Middle frontal gyrus (tissue), 1 donor: Measurements from ENCODE around the gene TAS2R40.

Source experiments
- DNase-seq: peaks from one replicate; pipeline ENCODE4 v3.0.0-alpha.2; 2015; ENCODE audit warnings: low spot score; ENCODE audit errors: extremely low spot score

Gene TAS2R40

DNA sequence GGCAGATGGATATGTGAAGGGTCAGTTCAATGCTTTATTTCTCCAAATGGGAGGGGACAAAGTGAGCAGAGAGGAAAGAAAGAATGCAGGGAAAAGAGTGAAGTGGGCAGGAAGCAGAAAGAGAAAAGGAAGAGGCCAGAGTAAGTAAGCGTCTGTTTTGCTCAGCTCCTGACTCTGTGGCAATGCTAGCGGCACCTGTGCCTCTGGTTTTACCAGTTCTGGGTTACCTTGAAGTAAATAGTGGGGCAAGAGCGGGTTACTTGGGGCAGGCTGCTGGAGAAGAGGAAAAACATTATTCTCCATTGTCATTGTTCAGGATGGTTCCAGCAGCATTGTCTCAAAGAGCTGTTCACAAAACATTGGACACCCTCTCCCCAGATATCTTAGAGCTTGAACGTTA is 1.9 kb downstream of the TAS2R40 start:
- DNase-seq: no peak

DNA sequence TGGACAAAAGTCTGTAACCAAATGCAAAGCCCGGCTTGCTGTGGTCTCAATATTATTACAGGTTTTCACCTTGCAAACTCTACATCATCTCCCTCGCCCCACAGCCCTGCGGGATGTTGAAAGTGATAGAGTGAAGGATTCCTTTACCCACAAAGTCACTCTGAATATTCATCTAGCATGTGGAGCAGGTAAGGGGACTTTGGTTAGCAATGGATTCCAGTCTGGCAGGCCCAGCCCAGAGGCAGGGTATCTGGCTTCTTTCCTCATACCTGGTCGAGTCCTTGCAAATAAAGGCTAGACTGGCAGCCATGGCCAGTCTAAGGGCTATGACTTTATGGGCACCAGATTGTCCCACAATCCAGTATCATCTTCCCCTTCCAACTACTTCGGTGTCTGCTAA is 3.2 kb downstream of the TAS2R40 start:
- no peak for DNase-seq

DNA sequence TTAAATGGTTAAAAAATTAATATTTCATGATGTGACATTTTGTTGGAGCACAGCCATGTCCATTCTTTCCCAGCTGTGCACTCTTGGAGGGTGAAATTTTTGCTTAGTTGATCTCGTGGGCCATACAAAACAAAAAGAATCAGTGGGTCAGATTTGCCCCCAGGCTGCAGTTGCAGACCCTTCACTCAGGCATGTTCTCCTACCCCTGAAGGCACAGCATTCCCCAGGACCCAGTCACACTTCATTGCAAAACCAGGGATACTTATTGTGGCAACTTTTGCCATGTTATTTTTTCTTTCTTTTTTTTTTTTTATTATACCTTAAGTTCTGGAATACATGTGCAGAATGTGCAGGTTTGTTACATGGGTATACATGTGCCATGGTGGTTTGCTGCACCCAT is 6.0 kb downstream of the TAS2R40 start:
- no peak for DNase-seq

DNA sequence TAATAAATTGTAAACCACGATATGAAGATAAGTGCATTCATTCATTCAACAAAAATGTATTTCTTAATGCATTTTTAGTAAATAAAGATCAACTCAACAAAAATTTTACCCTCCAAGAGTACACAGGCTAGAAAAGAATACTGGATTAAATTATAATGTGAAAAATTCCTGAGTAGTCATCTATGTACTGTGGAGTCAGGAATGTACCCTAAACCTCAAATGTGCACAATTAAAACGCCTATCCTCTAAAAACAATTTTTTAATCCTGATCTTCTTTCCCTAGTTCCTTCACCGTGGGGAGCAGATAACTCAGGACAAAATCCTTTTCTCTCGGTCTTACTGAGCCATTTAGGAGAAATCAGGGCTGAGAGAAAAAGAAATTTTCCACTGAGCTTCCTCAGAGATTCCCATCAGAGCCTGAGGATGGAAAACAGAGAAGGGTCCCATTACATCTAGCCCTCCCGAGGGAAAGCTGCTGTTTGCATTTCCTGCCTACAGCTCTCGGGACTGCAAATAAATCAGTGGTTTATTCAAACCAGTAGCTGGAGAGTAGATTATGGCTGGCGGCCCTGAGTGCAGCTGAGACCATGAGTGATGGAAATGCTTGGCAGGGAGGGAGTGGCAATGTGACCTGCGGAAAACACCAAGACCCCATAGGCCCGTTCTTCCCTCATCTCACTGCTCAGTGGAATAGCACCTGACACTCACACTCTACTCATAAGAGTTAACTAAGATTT is 7.4 kb downstream of the TAS2R40 start:
- no peak for DNase-seq

DNA sequence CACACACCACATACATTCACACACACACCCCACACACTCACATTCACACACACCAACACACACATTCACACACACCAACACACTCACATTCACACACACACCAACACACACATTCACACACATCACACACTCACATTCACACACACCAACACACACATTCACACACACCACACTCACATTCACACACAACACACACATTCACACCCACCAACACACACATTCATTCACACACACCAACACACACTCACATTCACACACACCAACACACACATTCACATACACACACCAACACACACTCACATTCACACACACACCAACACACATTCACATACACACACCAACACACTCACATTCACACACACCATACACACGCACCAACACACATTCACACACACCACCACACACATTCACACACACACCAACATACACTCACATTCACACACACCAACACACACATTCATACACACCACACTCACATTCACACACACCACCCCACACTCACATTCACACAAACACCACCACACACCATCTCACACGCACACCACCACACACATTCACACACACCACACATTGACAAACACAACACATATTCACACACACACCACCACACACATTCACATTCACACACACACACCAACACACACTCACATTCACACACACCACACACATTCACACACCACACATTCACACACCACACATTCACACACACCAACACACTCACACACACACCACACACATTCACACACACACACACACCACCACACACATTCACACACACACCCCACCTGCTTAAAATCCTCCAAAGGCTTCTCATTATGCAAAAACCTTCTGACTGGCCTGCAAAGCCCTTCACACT is 9.0 kb downstream of the TAS2R40 start:
- DNase-seq: no peak

DNA sequence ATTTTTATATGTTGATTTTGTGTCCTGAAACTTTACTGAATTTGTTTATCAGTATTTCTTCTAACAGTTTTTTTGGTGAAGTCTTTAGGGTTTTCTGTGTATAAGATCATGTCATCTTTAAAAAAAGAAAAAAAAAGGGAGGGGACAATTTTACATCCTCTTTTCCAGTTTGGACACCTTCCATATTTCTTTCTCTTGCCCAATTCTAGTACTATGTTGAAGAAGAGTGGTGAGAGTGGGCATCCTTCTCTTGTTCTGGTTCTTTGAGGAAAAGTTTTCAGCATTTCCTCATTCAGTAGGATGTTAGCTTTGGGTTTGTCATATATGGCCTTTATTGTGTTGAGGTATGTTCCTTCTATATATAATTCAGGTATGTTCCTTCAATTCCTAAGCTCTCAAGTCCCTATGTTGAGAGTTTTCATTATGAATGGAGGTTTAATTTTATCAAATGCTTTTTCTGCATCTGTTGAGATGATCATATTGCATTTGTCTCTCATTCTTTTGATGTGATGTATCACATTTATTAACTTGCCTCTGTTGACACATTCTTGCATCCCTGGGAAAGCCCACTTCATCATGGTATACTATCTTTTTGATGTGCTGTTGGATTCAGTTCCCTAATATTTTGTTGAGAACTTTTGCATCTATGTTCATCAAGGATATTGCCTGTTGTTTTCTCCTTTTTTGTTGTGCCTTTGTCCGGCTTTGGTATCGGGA is 12.1 kb downstream of the TAS2R40 start:
- DNase-seq: no peak

DNA sequence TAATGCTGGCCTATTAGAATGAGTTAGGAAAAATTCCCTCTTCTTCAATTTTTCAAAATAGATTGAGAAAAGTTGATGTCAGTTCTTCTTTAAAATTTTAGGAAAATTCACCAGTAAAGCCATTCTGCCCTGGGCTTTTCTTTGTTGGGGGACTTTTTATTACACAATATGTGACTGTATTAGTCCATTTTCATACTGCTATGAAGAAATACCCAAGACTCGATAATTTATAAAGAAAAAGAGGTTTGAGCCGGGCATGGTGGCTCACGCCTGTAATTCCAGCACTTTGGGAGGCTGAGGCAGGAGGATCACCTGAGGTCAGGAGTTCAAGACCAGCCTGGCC is 12.7 kb downstream of the TAS2R40 start:
- DNase-seq: no peak

DNA sequence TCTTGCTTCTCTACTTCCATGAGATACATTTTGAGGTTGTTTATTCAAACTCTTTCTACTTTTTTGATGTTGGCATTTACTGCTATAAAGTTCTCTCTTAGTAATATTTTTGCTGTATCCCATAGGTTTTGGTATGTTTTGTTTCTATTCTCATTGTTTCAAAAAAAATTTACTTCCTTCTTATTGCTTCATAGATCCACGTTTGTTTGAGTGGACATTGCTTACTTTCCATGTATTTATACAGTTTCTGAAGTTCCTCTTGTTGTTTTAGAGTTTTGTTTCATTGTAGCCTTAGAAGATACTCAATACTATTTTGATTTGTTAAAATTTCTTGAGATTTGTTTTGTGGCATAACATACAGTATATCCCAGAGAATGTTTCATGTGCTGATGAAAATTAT is 13.7 kb downstream of the TAS2R40 start:
- DNase-seq: no peak

DNA sequence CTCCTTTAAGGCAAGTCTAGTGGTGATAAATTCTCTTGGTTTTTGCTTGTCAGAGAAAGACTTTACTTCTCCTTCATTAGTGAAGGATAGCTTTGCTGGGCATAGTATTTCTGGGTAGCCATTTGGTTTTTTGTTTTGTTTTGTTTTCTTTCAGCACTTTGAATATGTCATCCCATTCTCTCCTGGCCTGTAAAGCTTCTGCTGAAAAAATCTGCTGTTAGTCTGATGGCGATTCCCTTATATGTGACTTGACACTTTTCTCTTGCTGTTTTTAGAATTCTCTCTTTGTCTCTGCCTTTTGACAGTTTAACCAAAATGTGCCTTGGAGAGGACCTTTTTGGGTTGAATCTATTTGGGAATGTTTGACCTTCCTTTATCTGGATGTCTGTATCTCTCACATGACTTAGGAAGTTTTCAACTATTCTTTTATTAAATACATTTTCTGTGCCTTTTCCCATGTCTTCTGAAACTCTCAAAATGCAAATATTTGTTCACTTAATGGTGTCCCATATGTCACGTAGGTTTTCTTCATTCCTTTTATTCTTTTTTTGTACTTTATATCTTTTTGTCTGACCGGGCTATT is 14.7 kb downstream of the TAS2R40 start:
- DNase-seq: no peak

DNA sequence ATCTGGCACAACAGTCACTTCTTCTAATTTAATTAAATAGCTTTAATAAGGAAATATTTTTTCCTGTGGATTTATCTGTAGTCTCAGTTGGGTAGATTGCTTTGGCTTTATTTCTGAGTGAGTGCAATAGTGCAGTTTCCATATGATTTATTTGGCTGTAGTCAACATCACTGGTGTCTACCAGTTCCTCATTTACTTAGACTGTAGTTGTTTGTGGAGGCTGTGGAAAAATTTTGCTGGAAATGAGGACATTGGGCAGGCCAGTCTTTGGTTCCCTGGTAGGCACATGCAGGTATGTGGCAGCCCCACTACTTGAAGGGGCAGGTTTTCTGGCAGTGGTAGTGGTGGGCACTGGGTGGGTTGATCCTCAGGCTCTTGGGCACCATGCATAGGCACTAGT is 15.5 kb downstream of the TAS2R40 start:
- no peak for DNase-seq

DNA sequence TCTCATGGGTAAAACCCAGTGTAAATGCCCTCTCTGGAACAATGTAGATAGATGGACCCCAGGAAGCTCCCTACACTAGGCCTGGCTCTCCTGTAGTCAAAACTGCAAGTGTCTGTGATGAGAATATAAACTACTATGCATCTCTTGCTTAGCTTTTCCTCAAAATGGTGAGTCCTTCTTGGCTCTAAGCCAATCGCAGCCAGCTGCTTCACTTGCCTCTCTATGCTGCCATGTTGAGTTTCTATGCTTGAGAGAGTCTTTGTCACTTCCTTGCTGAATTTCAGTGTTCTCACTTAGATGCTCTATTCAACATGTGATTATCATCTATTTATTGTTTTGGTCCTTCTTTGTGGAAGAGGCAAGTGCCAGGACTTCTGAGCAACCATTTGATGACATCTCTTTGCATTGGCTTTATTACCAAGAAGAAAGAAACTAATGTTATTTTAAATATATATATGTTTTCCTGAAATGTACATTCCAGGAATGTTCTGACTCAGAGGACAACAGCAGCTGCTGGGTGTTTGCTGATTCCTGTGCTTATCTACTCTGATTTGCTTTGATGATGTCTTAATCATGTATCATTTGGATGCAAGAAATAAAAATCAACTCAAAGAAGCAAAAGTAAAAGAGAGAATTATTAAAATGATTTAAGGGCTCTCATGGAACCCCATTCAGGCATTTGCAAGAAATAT is 16.6 kb downstream of the TAS2R40 start:
- DNase-seq: no peak

DNA sequence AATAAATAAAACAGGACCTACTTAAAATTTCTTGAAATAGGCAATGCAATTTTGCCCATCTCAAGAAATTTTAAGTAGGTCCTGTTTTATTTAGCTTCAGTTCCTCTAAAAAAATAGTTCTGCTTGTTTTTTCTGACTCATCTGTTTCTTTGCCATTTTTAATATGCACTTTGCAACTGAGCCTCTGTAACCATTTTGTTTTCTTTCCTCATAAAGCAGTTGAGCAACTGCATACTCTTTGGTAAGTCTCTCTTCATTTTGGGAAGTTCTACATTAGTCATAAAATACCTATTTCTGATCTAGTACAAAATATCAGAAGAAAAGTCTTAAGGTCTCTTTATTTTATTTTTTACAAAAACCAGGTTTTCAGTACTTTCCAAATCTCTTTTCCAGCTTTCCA is 18.0 kb downstream of the TAS2R40 start:
- no peak for DNase-seq

DNA sequence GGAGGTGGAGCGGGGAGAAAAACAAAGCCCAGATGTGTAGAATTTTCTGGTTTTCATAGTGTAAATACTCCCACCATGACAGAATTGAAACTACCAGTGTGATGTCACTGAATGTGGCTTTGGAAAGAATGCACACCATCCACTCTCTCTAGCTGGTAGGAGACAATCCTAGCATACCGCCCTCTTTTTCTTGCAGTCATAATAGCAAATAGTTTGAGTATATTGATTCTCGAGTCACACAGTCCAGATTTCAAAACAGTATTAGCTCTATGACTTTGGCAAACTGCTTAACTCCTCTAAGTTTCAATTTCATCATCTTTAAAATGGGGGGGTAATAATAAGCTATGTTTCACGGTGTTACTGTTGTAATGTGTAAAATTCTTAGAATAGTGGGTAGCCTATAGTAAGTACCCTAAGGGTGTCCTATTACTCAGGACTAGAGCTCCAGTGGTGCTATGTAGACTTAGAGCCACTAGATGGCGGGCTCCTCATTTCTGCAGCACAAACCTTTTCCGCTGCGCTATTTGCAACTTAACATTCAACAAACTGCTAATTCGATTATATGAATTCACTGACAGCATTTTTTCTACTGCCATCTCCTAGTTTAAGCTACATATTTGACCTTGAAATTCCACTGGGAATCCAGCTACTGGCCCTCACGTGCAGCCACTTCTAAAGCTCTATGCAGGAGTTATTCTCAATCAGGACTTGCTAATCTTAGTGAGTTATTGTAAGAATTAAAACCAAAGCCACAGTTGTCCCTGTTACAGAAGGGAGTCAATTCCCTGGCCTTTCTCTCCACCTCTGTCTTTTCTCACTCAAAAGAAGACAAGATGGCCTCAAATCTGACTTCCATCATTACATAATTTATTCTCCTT is 18.7 kb downstream of the TAS2R40 start:
- DNase-seq: peak; percentile 73

DNA sequence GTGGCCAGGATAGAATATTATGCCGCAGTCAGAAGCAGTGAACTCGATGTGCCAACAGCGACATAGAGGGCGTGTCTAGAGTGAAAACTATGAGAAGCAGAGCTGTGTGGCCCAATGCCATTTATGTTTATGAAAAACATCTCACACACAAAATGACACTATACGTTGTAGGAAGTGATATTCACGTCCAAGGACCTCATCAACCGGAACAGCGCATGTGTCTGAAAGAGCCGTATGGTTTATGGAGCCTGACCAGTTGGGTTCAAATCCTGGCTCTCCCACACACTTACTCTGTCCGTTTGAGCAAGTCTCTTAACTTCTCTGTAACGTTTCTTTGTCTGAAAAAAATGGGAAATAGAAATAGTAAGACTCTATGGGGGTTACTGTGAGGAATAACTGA is 20.5 kb downstream of the TAS2R40 start:
- DNase-seq: no peak

DNA sequence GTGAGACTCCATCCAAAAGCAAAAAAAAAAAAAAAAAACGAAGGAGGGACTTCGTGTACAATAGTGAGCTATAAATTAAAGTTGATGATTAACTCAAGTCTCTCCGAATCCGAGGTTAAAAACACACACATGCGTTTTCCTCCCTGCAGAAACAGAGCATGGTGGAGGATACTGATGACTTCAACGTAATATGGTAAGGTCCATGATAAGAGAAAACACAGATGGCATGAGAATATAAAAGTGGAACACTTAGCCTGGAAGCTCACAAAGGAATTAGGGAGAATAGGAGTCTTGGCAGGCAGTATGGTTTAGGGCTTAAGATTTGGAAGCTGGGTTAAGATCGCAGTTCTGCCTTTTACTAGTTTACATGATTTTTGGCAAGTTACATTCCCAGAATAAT is 21.3 kb downstream of the TAS2R40 start:
- DNase-seq: no peak

DNA sequence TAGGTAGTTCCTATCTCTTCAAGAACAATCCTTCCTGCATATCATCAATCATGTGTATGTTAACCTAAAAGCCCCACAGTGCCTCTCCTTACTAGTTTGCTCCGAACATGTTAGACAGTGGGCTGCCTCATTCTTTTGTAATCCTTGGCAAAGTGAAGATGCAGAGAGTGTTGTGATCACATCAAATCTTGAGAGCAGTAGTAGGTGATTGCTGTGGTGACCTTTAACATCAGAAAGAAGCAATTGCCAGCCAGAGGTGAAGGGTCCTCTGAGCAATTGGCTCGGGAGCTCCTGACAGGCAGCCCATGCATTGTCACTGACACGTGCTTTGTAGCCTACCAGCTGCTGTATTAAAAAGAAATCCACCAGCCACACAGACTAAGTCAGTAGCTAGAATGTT is 21.8 kb downstream of the TAS2R40 start:
- no peak for DNase-seq

DNA sequence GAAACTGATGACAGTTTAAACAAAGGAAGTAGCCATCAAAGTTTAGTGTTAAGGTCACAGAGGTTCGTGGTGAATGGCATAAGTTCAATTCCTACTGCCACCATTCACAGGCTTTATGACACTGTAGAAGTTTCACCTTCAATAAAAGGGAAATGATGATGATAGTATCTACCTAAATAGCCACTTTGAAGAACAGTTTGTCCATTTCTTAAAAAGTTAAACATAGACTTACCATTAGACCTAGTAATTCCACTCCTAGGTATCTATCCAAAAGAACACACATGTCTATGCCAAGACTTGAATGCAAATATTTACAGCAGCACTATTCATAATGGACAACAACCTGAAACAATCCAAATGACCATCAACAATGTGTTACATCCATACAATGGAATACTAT is 22.5 kb downstream of the TAS2R40 start:
- no peak for DNase-seq

DNA sequence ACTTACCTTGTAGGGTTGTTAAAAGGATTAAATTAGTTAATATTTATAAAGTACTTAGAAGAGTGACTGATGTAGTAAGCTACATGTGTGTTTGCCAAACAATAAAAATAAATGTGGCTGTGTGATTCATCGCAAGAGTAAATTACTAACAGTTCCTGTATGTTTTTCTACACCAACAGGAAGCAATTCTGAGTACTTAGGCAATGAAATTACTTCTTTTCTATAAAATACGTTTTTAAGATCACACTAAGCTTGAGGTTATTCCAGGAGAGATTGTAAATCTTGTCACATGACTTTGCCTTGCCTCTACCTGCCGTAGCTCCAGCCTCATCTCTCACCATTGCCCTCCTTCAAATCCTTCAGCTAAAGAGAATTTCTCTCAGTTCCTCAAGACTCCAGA is 23.3 kb downstream of the TAS2R40 start:
- DNase-seq: no peak

DNA sequence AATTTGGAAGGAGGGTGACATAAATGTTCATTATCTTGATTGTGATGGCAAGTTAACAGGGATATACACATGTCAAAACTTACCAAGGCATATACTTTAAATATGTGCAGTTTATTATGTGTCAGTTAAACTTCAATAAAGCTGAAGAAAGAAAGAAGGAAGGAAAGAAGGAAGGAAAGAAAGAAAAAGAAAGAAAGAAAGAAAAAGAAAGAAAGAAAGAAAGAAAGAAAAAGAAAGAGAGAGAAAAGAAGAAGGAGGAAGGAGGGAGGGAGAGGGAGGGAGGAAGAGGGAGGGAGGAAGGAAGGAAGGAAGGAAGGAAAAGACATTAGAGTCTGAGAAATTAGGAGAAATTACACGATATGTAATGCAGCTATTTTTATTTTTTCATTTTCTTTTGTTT is 25.5 kb downstream of the TAS2R40 start:
- no peak for DNase-seq

DNA sequence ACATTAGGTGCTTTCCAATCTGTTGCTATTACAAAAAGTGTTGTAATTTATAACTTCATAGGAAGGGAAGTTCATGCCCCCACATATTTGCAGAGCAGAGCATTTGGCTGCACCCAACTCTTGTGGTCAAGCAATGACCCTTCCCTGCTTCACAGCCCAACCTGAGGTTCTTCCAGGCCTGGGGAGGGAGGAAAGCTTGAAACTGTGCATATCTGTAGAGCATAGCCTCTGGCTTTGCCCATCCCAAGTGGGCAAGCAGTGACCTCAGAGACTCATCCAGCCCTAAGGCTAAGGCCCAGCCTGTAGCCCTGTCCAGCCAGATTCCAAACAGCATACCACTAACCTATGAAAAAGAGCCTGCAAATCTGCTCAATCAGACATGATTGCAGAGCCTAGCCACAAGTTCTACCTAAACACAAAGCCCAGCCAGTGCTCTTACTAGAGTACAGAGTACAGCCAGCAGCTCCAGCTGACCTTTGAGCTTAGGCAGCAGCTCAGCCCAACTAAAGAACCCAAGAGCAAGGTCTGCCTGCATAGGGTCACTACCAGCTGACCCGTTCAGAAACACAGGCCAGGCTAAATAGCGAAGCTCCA is 27.0 kb downstream of the TAS2R40 start:
- DNase-seq: no peak
